HG03521 (cell line): ENCODE measurements around the gene ZBTB16.

Source experiments
- ATAC-seq: cut with Tn5 transposase; IDR thresholded peaks from one replicate; pipeline ENCODE4 v1.9.1; 2021; ENCODE audit warnings: mild to moderate bottlenecking, moderate library complexity; ENCODE audit not compliant: unreplicated experiment

The ZBTB16 gene

GRCh38 chr11:114082767-114083181 is 23.3 kb downstream of the ZBTB16 start:
- no peak for ATAC-seq

- ATAC-seq, result no peak
Measured at GRCh38 chr11:114083391-114084252, 24.1 kb downstream of the ZBTB16 start.

- ATAC-seq, result no peak
Measured at GRCh38 chr11:114084414-114084813, 24.9 kb downstream of the ZBTB16 start.

- no peak for ATAC-seq
Measured at GRCh38 chr11:114085965-114086793, 26.7 kb downstream of the ZBTB16 start.

- no peak for ATAC-seq
Measured at GRCh38 chr11:114087025-114087424, 27.5 kb downstream of the ZBTB16 start.

GRCh38 chr11:114088216-114088615 is 28.7 kb downstream of the ZBTB16 start:
- no peak for ATAC-seq

GRCh38 chr11:114088836-114089235 is 29.3 kb downstream of the ZBTB16 start:
- no peak for ATAC-seq

GRCh38 chr11:114089748-114090147 is 30.2 kb downstream of the ZBTB16 start:
- ATAC-seq, result no peak

- no peak for ATAC-seq
Measured at GRCh38 chr11:114090225-114090910, 30.9 kb downstream of the ZBTB16 start.

GRCh38 chr11:114090976-114091375 is 31.5 kb downstream of the ZBTB16 start:
- no peak for ATAC-seq

GRCh38 chr11:114091516-114092397 is 32.2 kb downstream of the ZBTB16 start:
- no peak for ATAC-seq

- ATAC-seq, result no peak
Measured at GRCh38 chr11:114092478-114092877, 33.0 kb downstream of the ZBTB16 start.

- ATAC-seq, result no peak
Measured at GRCh38 chr11:114092953-114093352, 33.4 kb downstream of the ZBTB16 start.

- ATAC-seq, result no peak
Measured at GRCh38 chr11:114094516-114094915, 35.0 kb downstream of the ZBTB16 start.

- ATAC-seq, result no peak
Measured at GRCh38 chr11:114095899-114096298, 36.4 kb downstream of the ZBTB16 start.

GRCh38 chr11:114097832-114098231 is 38.3 kb downstream of the ZBTB16 start:
- ATAC-seq, result no peak

- no peak for ATAC-seq
Measured at GRCh38 chr11:114098927-114099326, 39.4 kb downstream of the ZBTB16 start.

- ATAC-seq, result no peak
Measured at GRCh38 chr11:114099392-114100178, 40.1 kb downstream of the ZBTB16 start.
